Pulmonary artery endothelial cell (primary cell): Measurements from ENCODE around the gene DAP3. TPM values are rescaled to one million over a fixed set of nuclear protein-coding genes. Genes with fewer than 3 reads are reported as not detected.
"Not testable (repeated sequence)": the region's sequence is repeated elsewhere in the genome, so short reads cannot be mapped to it uniquely, and the experiment has no call there.

ENCODE experiments used
- DNase-seq: peaks from one replicate; pipeline ENCODE4 v3.0.0-alpha.2; 2011; ENCODE audit warnings: low read depth, low spot score
- total RNA-seq: library from RNA; depleted of rRNA; stranded (reverse); fragments of >200 nt; gene quantifications from 2 replicates; pipeline ENCODE4 v1.2.3, GENCODE V29; 2014

DAP3 gene
- total RNA-seq: 56.5 and 58.7 TPM in 2 replicates

GRCh38 chr1:155689081-155689607, at the start of gene DAP3:
TSS of gene DAP3 (plus strand) at chr1:155689091. CDS start at chr1:155709780, 20,689 bp downstream.
- DNase-seq: not testable (repeated sequence)

DNA sequence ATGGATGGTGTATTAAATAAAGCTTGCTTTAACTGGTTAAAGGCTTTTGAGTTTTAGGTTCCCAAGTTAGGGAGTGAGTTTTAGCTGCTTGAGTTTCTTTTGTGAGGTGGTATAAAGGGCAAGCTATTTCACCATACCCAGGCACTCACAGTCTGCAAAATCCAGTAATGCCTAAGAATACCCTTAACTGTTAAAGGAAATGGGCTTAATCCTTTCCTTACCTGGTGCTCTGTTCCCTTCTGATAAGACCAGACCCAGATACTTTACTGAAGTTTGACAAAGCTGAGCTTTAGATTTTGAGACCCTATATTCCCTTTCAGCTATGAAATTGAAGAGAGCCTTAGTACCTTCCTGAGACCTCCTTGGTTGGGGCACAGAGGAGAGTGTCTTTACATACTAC, 48.5 kb upstream of the DAP3 start:
- DNase-seq: no peak

- not testable (repeated sequence) for DNase-seq
Observed at GRCh38 chr1:155642559-155643180, 46.2 kb upstream of the DAP3 start.

- no peak for DNase-seq
Observed at GRCh38 chr1:155643230-155643629, 45.7 kb upstream of the DAP3 start.

- no peak for DNase-seq
Observed at GRCh38 chr1:155645034-155645598, 43.8 kb upstream of the DAP3 start.

- no peak for DNase-seq
Observed at GRCh38 chr1:155645648-155646047, 43.2 kb upstream of the DAP3 start.

DNA sequence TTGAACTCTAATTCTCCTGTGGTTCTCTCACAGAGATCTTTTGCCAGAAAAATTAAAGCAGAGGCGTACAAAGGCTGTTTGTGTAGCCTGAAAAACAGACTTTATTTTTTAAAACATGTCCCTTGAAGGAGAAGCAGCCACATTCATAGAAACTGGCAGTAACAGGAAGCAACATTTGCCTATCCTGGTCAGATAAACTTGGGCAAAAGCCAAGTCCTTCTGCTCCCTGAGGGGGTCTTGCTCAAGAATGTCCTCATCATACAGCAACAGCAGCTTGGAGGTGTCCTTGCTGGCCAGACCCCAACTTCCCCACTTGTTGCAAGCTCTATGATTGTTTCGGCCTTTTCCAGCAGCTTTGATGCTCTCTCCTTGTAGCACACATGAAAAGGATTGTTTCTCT, 42.6 kb upstream of the DAP3 start:
- no peak for DNase-seq

- DNase-seq: peak; percentile 78
Observed at GRCh38 chr1:155648207-155649147, 40.4 kb upstream of the DAP3 start.

DNA sequence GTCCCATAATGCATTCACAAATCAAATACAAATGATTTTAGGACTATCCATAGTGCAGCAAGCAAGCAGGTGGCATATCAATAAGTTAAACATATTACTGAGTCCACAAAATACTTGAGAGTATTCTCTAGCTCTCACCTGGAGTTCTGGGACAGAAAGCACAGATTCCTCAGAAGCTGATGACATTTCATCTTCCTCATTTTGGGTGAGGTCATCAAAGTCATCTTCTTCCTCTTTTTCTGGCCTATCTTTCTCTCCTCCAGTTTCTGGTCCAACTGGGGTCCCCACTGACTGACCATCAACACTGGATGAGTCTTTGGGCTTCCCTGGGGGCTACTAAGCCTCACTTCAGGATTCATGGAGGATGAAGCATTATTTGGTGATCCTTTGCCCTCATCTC, 39.2 kb upstream of the DAP3 start:
- DNase-seq: no peak

DNA sequence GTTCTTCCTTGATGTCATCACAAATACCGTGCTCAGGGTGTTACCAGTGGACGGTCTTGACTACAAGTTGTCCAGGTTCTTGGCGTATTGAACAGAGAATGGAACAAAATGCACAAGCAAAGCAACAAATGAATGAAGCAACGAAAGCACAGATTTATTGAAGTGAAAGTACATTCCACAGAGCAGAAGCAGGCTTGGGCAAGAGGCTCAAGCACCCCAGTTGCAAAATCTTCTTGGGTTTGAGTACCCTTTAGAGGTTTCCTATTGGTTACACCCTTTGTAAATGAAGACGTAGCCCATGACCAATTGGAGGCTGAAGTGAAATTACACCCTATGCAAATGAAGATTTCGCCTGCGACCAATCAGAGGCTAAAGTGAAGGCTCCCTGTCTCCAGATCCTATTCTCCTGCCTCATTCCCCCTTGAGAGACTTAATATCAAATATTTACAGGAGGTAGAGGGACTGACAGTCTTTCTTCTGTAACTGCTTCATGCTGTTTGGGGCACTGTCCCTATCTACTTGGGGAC, 38.6 kb upstream of the DAP3 start:
- no peak for DNase-seq

DNA sequence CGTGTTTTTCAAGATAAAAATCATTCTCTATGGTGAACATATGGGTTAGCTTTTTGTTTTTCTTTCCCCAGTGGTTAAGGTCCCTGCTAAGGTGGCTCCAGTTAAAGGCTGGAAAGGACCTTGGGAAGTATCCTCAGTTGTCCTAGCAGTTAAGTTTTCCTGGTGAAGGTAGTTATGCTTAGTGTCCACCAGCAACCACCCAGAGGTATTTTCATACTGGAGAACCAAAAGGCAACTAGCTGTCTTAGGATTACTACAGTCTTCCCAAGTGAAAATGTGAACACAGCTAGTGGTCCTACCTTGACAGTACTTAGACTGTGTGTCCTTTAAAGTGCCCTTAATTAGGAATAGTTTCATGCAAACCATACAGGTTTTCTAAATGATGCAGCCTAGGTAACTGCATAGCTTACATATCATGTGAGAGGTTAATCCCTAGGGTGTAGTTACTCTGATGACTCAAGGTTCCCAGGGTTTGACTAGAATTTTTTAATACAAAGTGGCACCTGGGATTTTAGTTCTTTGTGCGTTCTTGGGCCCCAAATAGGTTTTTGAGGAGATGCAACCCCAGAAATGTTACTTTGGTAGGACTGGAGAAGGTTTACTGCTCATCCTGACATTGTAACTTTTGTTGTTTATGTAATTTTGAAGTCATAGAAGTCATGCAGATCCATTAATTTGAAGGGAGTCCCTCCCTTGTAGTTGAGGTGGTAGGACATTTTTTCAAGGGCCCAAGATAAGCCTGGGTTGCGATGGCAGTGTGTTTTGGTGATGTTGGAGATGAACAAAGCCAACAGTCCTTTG, 36.8 kb upstream of the DAP3 start:
- no peak for DNase-seq

GRCh38 chr1:155652951-155653350, 35.9 kb upstream of the DAP3 start:
- no peak for DNase-seq

GRCh38 chr1:155657463-155657862, 31.4 kb upstream of the DAP3 start:
- DNase-seq: no peak

- not testable (repeated sequence) for DNase-seq
Observed at GRCh38 chr1:155661239-155661638, 27.7 kb upstream of the DAP3 start.

- DNase-seq: no peak
Observed at GRCh38 chr1:155669233-155670162, 19.4 kb upstream of the DAP3 start.

- no peak for DNase-seq
Observed at GRCh38 chr1:155671750-155672149, 17.1 kb upstream of the DAP3 start.

GRCh38 chr1:155673003-155673402, 15.9 kb upstream of the DAP3 start:
- no peak for DNase-seq

DNA sequence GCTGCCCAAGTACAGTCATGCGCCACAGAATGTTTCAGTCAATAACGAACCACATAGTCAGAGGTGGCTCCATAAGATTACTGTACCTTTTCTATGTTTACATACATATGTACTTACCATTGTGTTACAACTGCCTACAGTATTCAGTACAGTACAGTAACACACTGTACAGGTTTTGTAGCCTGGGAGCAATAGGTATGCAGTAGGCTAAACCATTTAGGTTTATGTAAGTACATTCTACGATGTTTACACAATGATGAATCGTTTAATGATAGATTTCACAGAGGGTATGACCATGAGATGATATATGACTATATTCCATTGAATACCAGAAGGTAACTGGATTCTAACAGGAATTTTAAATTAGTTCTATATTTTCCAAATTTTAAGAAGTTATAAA, 10.9 kb upstream of the DAP3 start:
- no peak for DNase-seq

DNA sequence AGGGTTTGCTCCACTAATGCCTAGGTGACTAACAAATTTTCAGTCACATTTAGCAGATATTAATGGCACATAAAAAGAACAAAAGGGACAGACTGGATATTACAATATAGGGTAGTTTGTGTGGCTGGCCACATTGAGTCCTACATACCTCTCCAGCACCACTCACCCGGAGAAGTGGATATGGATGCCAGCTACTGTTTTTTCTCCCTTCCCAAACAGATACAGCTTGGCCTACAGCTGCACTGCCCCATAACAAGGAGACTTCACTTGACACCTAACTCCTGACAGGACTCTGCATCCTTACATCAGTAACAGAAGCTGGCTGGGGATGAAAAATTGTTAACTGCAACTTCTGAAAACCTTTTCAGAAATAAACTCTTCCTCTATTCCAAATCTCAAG, 9.9 kb upstream of the DAP3 start:
- DNase-seq: not testable (repeated sequence)

GRCh38 chr1:155680531-155680930, 8.4 kb upstream of the DAP3 start:
- no peak for DNase-seq
